GM12875 (cell line): ENCODE measurements around the gene PLEKHB2.
A peak's percentile ranks its signal among the peaks of the same experiment; 100 is the strongest.

ENCODE experiments used
- H3K4me3 ChIP-seq: one replicate; pipeline ENCODE4 v1.5.1; 2011; ENCODE audit warnings: low read depth, low read length, control low read depth
- CTCF ChIP-seq: IDR thresholded peaks from 2 replicates; pipeline ENCODE4 v1.5.1; 2011; ENCODE audit warnings: low read depth, mild to moderate bottlenecking, control low read depth, inconsistent platforms, low read length, moderate library complexity, borderline replicate concordance; ENCODE audit not compliant: insufficient read depth

PLEKHB2 gene

GRCh38 chr2:131081190-131081589, 23.9 kb upstream of the PLEKHB2 start:
- no peak for TF ChIP-seq CTCF
- H3K4me3 ChIP-seq = no peak overlapping the region

GRCh38 chr2:131085646-131086045, 19.5 kb upstream of the PLEKHB2 start:
- no peak for TF ChIP-seq CTCF
- no peak overlapping the region for H3K4me3 ChIP-seq

- H3K4me3 ChIP-seq = peak overlapping the region; percentile 68
- TF ChIP-seq CTCF = no peak
These were observed 12.6 kb upstream of the PLEKHB2 start for GRCh38 chr2:131092458-131093005.

- H3K4me3 ChIP-seq = peak within 1 kb of the TSS; percentile 68
- TF ChIP-seq CTCF = no peak
These were observed 12.0 kb upstream of the PLEKHB2 start, which contains the start of gene FAM168B for GRCh38 chr2:131093006-131093695. TSS of gene FAM168B (minus strand) at chr2:131093460. CDS start at chr2:131082646, 10,814 bp downstream.

- no peak for TF ChIP-seq CTCF
- H3K4me3 ChIP-seq = peak overlapping the region; percentile 68
These were observed 11.3 kb upstream of the PLEKHB2 start for GRCh38 chr2:131093696-131094462.

- H3K4me3 ChIP-seq = no peak overlapping the region
These were observed 10.5 kb upstream of the PLEKHB2 start for GRCh38 chr2:131094463-131095281.

More at GRCh38 chr2:131094463-131095281, 10.5 kb upstream of the PLEKHB2 start:
- no peak for TF ChIP-seq CTCF
